ENCODE data around the gene KCNJ4.

KCNJ4 gene

GRCh38 chr22:38489561-38490145 is 34.7 kb upstream of the KCNJ4 start:
- no peak overlapping the region for H3K4me3 ChIP-seq (ENCODE audit: low read length, poor library complexity, severe bottlenecking)
- H3K79me2 ChIP-seq (ENCODE audit: insufficient read depth, low read length): peaks cover 33% of the 10 kb centered on the region
- no peaks in the 10 kb centered on the region for H3K9me2 ChIP-seq (replicated peaks; ENCODE audit: low read depth, low read length)
- H4K20me1 ChIP-seq (ENCODE audit: insufficient read depth, low read length, poor library complexity, severe bottlenecking): peaks cover 67% of the 10 kb centered on the region
- H3K4me2 ChIP-seq (ENCODE audit: low read depth, low read length, poor library complexity, severe bottlenecking): no peak overlapping the region
- H3K9ac ChIP-seq (ENCODE audit: low read depth, low read length, poor library complexity, severe bottlenecking): no peak overlapping the region
- peaks cover 16% of the 10 kb centered on the region for H3K4me1 ChIP-seq (ENCODE audit: insufficient read depth, low read length, poor library complexity, severe bottlenecking)
- H3F3A ChIP-seq (ENCODE audit: low read depth): peaks cover 9% of the 10 kb centered on the region
- TF ChIP-seq EZH2phosphoT487 (IDR thresholded peaks at IDR 0.05; ENCODE audit: borderline replicate concordance): no peak
- TF ChIP-seq, protein P1, sequence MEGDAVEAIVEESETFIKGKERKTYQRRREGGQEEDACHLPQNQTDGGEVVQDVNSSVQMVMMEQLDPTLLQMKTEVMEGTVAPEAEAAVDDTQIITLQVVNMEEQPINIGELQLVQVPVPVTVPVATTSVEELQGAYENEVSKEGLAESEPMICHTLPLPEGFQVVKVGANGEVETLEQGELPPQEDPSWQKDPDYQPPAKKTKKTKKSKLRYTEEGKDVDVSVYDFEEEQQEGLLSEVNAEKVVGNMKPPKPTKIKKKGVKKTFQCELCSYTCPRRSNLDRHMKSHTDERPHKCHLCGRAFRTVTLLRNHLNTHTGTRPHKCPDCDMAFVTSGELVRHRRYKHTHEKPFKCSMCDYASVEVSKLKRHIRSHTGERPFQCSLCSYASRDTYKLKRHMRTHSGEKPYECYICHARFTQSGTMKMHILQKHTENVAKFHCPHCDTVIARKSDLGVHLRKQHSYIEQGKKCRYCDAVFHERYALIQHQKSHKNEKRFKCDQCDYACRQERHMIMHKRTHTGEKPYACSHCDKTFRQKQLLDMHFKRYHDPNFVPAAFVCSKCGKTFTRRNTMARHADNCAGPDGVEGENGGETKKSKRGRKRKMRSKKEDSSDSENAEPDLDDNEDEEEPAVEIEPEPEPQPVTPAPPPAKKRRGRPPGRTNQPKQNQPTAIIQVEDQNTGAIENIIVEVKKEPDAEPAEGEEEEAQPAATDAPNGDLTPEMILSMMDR (conservative IDR thresholded peaks at IDR 0.05; ENCODE audit: low read length): no peak
- H3K9me3 ChIP-seq (ENCODE audit: insufficient read depth, low read depth, low read length): no peaks in the 10 kb centered on the region
- H3K36me3 ChIP-seq (ENCODE audit: insufficient read depth, low read length): peaks cover 88% of the 10 kb centered on the region
- H2AFZ ChIP-seq (ENCODE audit: low read length): no peak overlapping the region
- no peaks in the 10 kb centered on the region for H3K27me3 ChIP-seq (ENCODE audit: insufficient read depth, low read length, poor library complexity, severe bottlenecking)

- Histone ChIP-seq H3K9me2 (replicated peaks; ENCODE audit: low read depth, low read length) (no peaks in the 10 kb centered on the region), H3K27me3 (ENCODE audit: insufficient read depth, low read length, poor library complexity, severe bottlenecking) (no peaks in the 10 kb centered on the region), H4K20me1 (ENCODE audit: insufficient read depth, low read length, poor library complexity, severe bottlenecking) (peaks cover 62% of the 10 kb centered on the region), H3K4me2 (ENCODE audit: low read depth, low read length, poor library complexity, severe bottlenecking) (no peak overlapping the region), H3K4me3 (ENCODE audit: low read length, poor library complexity, severe bottlenecking) (no peak overlapping the region), H3K9ac (ENCODE audit: low read depth, low read length, poor library complexity, severe bottlenecking) (no peak overlapping the region), H3K79me2 (ENCODE audit: insufficient read depth, low read length) (peaks cover 28% of the 10 kb centered on the region), H2AFZ (ENCODE audit: low read length) (no peak overlapping the region), H3K4me1 (ENCODE audit: insufficient read depth, low read length, poor library complexity, severe bottlenecking) (peaks cover 13% of the 10 kb centered on the region), H3F3A (ENCODE audit: low read depth) (peaks cover 9% of the 10 kb centered on the region), H3K9me3 (ENCODE audit: insufficient read depth, low read depth, low read length) (no peaks in the 10 kb centered on the region), H3K36me3 (ENCODE audit: insufficient read depth, low read length) (peaks cover 88% of the 10 kb centered on the region)
- TF ChIP-seq EZH2phosphoT487 (IDR thresholded peaks at IDR 0.05; ENCODE audit: borderline replicate concordance): no peak
- TF ChIP-seq, protein P1 (conservative IDR thresholded peaks at IDR 0.05; ENCODE audit: low read length): no peak
These were observed 34.1 kb upstream of the KCNJ4 start for GRCh38 chr22:38489142-38489541.

GRCh38 chr22:38487946-38488345 is 32.9 kb upstream of the KCNJ4 start:
- H3K9me2 ChIP-seq (replicated peaks; ENCODE audit: low read depth, low read length): no peaks in the 10 kb centered on the region
- H3K4me1 ChIP-seq (ENCODE audit: insufficient read depth, low read length, poor library complexity, severe bottlenecking): peaks cover 13% of the 10 kb centered on the region
- H3K4me3 ChIP-seq (ENCODE audit: low read length, poor library complexity, severe bottlenecking): no peak overlapping the region
- no peak overlapping the region for H2AFZ ChIP-seq (ENCODE audit: low read length)
- H3K79me2 ChIP-seq (ENCODE audit: insufficient read depth, low read length): peaks cover 16% of the 10 kb centered on the region; the same call in 1 of the 2 replicates
- TF ChIP-seq, protein P1 (conservative IDR thresholded peaks at IDR 0.05; ENCODE audit: low read length): no peak
- TF ChIP-seq EZH2phosphoT487 (IDR thresholded peaks at IDR 0.05; ENCODE audit: borderline replicate concordance): no peak
- no peak overlapping the region for H3K9ac ChIP-seq (ENCODE audit: low read depth, low read length, poor library complexity, severe bottlenecking)
- no peaks in the 10 kb centered on the region for H3K9me3 ChIP-seq (ENCODE audit: insufficient read depth, low read depth, low read length)
- peaks cover 50% of the 10 kb centered on the region for H4K20me1 ChIP-seq (ENCODE audit: insufficient read depth, low read length, poor library complexity, severe bottlenecking)
- peaks cover 88% of the 10 kb centered on the region for H3K36me3 ChIP-seq (ENCODE audit: insufficient read depth, low read length)
- H3K4me2 ChIP-seq (ENCODE audit: low read depth, low read length, poor library complexity, severe bottlenecking): no peak overlapping the region
- H3F3A ChIP-seq (ENCODE audit: low read depth): peaks cover 9% of the 10 kb centered on the region
- no peaks in the 10 kb centered on the region for H3K27me3 ChIP-seq (ENCODE audit: insufficient read depth, low read length, poor library complexity, severe bottlenecking)
